MG63 (cell line): ENCODE results near the gene RBM15. TPM values are rescaled to one million over a fixed set of nuclear protein-coding genes. Genes with fewer than 3 reads are reported as not detected.

Experiments used
- DNase-seq: peaks from one replicate; pipeline ENCODE4 v3.0.0-alpha.2; 2020
- H3K27me3 ChIP-seq: fragments of 250-450 bp; sonication (Bioruptor Pico); 2 replicates; pipeline ENCODE4 v1.5.1; 2020; ENCODE audit warnings: mild to moderate bottlenecking, moderate library complexity
- H3K36me3 ChIP-seq: fragments of 250-450 bp; sonication (Bioruptor Pico); 2 replicates; pipeline ENCODE4 v1.5.1; 2020; ENCODE audit warnings: mild to moderate bottlenecking, moderate library complexity
- H3K4me3 ChIP-seq: fragments of 250-450 bp; sonication (Bioruptor Pico); 2 replicates; pipeline ENCODE4 v1.5.1; 2020; ENCODE audit warnings: mild to moderate bottlenecking, moderate library complexity
- H3K9me3 ChIP-seq: fragments of 250-450 bp; sonication (Bioruptor Pico); 2 replicates; pipeline ENCODE4 v1.5.1; 2020; ENCODE audit warnings: mild to moderate bottlenecking, moderate library complexity
- total RNA-seq: library from RNA; depleted of rRNA; stranded (reverse); fragments of >200 nt; shearing (Covaris generic); gene quantifications from 2 replicates; pipeline ENCODE4 v1.2.3, GENCODE V29; 2014; ENCODE audit warnings: low replicate concordance; rRNA removed

Gene RBM15
- total RNA-seq: 25.5 and 26.0 TPM in 2 replicates

DNA sequence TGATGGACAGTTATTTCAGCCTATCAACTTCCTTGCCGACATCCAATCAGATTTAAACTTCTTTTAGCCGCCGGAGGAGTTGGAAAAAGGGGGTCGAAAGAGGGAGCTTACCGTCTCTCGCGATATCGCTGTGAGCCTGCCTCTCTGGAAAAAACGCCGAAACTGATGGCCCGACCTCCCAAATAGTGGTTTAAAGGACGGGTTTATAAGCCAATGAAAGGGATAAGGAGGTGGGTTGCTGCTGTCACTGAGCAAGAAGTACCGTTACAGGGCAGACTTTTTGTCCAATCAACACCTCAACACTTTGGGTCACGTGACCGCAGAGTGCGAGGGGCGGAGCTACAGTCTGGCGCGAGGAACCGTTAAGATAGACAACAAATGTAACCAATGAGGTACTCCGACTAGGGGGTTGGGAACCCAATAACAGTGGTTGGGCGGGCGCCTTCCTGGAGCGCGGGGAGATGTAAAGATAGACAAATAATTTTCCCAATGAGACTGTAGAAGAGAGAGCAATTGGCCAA, at the start of gene RBM15:
Gene RBM15, plus strand, starts transcription at position 492 of the 521 bp plus-strand sequence. Its CDS starts 29 bp downstream, at position 521.
- H3K9me3 ChIP-seq: no peaks in the 10 kb centered on the region
- H3K36me3 ChIP-seq: peaks cover 45% of the 10 kb centered on the region
- DNase-seq: peak; percentile 99
- H3K27me3 ChIP-seq: no peaks in the 10 kb centered on the region
- peak within 1 kb of the TSS; percentile 98 for H3K4me3 ChIP-seq

GRCh38 chr1:110291241-110292030, 47.7 kb upstream of the RBM15 start:
- Histone ChIP-seq H3K4me3 (no peak overlapping the region), H3K9me3 (no peaks in the 10 kb centered on the region), H3K36me3 (no peaks in the 10 kb centered on the region), H3K27me3 (no peaks in the 10 kb centered on the region)
- no peak for DNase-seq

- Histone ChIP-seq H3K4me3 (no peak overlapping the region), H3K27me3 (peaks cover 1% of the 10 kb centered on the region; the same call in 1 of the 2 replicates), H3K9me3 (no peaks in the 10 kb centered on the region), H3K36me3 (no peaks in the 10 kb centered on the region)
- DNase-seq: no peak
Measured at GRCh38 chr1:110292031-110292741, 47.0 kb upstream of the RBM15 start.

DNA sequence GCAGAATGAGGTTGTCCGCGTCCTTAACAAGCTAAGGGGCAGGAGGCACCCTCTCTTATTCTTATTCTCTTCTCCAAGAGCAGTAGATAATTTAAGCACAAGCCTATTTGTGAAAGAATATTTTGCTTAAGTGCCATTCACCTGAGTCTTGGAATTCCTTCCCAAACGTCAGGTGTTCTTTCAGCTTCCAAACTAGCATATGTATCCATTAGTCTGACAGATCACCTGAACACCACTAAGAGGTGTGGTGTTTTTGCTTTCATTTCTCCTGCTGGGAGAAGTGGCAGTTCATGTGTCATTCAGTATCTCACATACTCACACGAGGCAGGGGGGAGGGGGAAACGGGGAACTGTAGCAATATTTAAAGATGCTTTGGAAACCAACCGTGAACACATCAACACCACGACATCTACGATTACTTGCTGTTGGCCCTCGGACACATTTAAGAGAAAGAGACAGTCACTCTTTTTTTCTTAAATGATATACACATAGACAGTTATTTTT, 45.5 kb upstream of the RBM15 start:
- Histone ChIP-seq H3K27me3 (peaks cover 2% of the 10 kb centered on the region; the same call in 1 of the 2 replicates), H3K9me3 (no peaks in the 10 kb centered on the region), H3K4me3 (no peak overlapping the region), H3K36me3 (no peaks in the 10 kb centered on the region)
- no peak for DNase-seq

DNA sequence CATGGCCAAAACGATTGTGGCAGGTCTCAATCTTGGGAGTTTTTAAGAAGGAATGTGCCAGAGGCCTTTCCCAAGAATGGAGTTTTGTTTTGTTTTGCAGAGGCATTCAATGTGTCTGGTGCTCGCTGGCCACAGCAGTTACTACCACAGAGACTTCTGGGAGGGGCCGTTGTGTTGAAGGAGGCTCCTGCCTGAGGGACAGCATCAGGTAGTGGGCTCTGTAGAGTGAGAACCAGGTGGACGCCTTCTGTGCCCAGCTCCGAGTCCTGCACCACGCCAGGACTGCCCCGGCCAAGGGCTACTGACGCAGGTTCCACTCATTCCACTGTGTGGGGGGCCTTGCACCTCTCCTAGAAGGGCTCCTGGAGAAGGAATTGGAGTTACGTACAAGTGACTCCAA, 44.9 kb upstream of the RBM15 start:
- no peak for DNase-seq
- no peaks in the 10 kb centered on the region for H3K36me3 ChIP-seq
- H3K9me3 ChIP-seq: no peaks in the 10 kb centered on the region
- peaks cover 2% of the 10 kb centered on the region; the same call in 1 of the 2 replicates for H3K27me3 ChIP-seq
- H3K4me3 ChIP-seq: no peak overlapping the region

- peaks cover 8% of the 10 kb centered on the region; the same call in 1 of the 2 replicates for H3K27me3 ChIP-seq
- DNase-seq: no peak
- H3K4me3 ChIP-seq: no peak overlapping the region
- no peaks in the 10 kb centered on the region for H3K36me3 ChIP-seq
- no peaks in the 10 kb centered on the region for H3K9me3 ChIP-seq
Measured at GRCh38 chr1:110298991-110299390, 40.2 kb upstream of the RBM15 start.

- Histone ChIP-seq H3K27me3 (peaks cover 8% of the 10 kb centered on the region; the same call in 1 of the 2 replicates), H3K9me3 (no peaks in the 10 kb centered on the region), H3K4me3 (no peak overlapping the region), H3K36me3 (no peaks in the 10 kb centered on the region)
- DNase-seq: no peak
Measured at GRCh38 chr1:110300412-110301085, 38.6 kb upstream of the RBM15 start.

DNA sequence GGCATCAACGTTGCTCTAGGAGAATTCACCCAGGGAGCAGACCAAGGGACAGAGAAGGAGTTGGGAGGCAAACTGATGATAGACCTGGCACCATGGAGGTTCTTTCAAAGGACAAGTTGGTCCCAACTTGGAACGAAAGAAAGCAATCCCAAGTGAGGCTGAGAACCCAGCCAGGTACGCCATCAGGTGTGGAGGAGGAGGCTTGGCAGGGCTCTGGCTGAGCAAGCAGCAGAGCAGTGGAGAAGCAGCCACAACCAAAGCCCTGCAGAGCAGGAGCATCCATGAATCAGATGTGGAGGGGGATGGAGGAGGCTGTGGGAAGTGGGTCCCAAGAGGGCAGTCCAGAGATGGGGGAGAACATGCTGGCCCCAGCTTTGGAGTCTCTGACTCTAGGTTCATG, 36.3 kb upstream of the RBM15 start:
- peaks cover 5% of the 10 kb centered on the region; the same call in 1 of the 2 replicates for H3K27me3 ChIP-seq
- no peaks in the 10 kb centered on the region for H3K9me3 ChIP-seq
- no peak overlapping the region for H3K4me3 ChIP-seq
- no peak for DNase-seq
- H3K36me3 ChIP-seq: no peaks in the 10 kb centered on the region

- H3K9me3 ChIP-seq: no peaks in the 10 kb centered on the region
- no peak overlapping the region for H3K4me3 ChIP-seq
- no peaks in the 10 kb centered on the region for H3K27me3 ChIP-seq
- DNase-seq: no peak
- no peaks in the 10 kb centered on the region for H3K36me3 ChIP-seq
Measured at GRCh38 chr1:110305900-110306420, 33.2 kb upstream of the RBM15 start.

GRCh38 chr1:110307239-110307974, 31.8 kb upstream of the RBM15 start:
- H3K9me3 ChIP-seq: no peaks in the 10 kb centered on the region
- peak; percentile 15 for DNase-seq
- no peaks in the 10 kb centered on the region for H3K27me3 ChIP-seq
- no peak overlapping the region for H3K4me3 ChIP-seq
- H3K36me3 ChIP-seq: no peaks in the 10 kb centered on the region

DNA sequence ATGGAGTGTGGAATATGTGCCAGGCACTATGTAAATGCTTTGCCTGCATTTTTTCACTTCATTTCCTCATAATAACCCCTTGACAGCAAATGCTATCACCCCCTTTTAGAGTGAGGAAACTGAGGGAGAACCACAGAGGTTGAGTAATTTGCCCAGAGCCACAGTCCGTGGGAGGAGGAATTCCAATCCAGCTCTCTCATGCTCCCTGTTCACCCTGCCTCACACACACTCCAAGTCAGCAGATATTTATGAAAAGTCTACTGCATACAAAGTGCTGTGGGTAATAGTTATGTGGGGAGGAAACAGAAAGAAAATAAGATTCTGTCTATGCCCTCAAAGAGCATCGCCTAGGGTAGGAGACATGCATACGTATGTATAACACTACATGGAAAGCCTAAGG, 30.9 kb upstream of the RBM15 start:
- Histone ChIP-seq H3K36me3 (no peaks in the 10 kb centered on the region), H3K4me3 (no peak overlapping the region), H3K9me3 (no peaks in the 10 kb centered on the region), H3K27me3 (no peaks in the 10 kb centered on the region)
- peak; percentile 37 for DNase-seq

GRCh38 chr1:110309139-110309538, 30.0 kb upstream of the RBM15 start:
- H3K9me3 ChIP-seq: no peaks in the 10 kb centered on the region
- H3K27me3 ChIP-seq: no peaks in the 10 kb centered on the region
- H3K4me3 ChIP-seq: no peak overlapping the region
- DNase-seq: no peak
- H3K36me3 ChIP-seq: no peaks in the 10 kb centered on the region

GRCh38 chr1:110309767-110310166, 29.4 kb upstream of the RBM15 start:
- Histone ChIP-seq H3K27me3 (no peaks in the 10 kb centered on the region), H3K36me3 (no peaks in the 10 kb centered on the region), H3K9me3 (no peaks in the 10 kb centered on the region), H3K4me3 (no peak overlapping the region)
- DNase-seq: peak; percentile 30

DNA sequence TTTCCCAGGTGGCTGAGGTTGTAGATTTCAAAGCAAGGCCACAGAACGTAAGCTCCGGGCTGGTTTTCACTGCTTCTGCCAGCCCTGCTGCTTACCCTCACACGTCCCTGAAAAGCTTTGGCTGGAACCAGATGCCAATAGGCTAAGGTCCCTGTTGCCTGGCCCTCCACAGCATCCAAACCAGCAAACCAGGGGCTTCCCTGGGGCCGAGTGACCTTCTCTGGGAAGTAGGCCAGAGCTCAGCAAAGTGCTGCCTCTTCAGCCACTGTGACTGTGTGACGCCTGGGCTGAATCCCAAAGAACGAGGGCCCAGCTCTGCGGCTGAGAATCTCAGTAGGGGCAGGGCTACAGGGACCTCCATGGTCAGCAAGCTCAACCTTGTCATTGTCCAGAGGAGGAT, 28.9 kb upstream of the RBM15 start:
- H3K36me3 ChIP-seq: no peaks in the 10 kb centered on the region
- H3K4me3 ChIP-seq: no peak overlapping the region
- no peaks in the 10 kb centered on the region for H3K27me3 ChIP-seq
- DNase-seq: no peak
- no peaks in the 10 kb centered on the region for H3K9me3 ChIP-seq

DNA sequence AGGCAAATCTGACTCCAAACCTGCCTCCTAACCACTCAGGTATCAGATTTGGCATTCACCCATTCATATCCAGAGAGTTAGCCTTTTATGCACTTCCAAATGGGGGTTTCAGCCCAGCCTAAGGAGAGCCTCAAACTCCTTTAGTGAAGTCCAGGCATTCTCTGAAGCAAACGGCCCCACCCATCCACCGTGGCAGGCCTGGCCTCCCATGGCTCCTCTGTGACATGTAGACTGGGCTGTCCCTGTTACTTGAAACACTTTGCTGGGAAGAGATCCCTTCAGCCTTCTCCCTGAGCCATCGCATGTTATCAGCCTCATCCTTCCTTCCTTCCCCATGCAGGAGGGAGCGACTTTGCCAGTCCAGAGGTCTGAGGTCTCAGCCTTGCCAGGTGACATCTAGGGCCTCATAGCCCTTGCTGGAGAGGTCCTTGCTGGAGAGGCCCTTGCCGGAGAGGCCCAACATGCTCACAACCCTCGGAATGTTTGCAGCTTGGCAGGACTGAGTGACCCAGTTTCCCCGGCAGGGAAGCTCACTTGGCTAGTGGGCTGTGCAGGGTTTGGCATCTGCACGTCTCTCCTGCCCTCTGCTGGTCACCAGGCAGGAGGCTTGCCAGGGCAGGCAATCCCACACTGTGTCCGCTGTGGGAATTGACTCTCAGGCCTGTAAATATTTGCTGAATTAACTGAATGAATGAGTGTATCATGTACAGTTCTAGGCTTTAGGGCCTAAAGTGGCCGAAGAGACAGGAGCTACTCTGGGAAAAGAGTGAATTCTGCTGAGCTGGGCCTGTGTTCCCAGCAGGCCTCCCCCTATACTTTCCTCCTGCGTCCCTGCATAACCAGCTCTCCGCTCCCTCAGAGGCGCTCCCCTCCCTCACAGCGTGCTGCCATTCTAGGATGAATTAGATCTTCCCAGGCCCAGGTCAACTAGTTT, 26.7 kb upstream of the RBM15 start:
- no peak overlapping the region for H3K4me3 ChIP-seq
- peak; percentile 75 for DNase-seq
- H3K27me3 ChIP-seq: no peaks in the 10 kb centered on the region
- H3K9me3 ChIP-seq: no peaks in the 10 kb centered on the region
- no peaks in the 10 kb centered on the region for H3K36me3 ChIP-seq
